HG02852 (cell line): ENCODE results near the gene RANBP6.
"Not testable (repeated sequence)": the region's sequence is repeated elsewhere in the genome, so short reads cannot be mapped to it uniquely, and the experiment has no call there.

ENCODE experiments used
- ATAC-seq: cut with Tn5 transposase; IDR thresholded peaks from one replicate; pipeline ENCODE4 v1.9.1; 2021; ENCODE audit warnings: mild to moderate bottlenecking, moderate library complexity; ENCODE audit not compliant: unreplicated experiment

The RANBP6 gene

DNA sequence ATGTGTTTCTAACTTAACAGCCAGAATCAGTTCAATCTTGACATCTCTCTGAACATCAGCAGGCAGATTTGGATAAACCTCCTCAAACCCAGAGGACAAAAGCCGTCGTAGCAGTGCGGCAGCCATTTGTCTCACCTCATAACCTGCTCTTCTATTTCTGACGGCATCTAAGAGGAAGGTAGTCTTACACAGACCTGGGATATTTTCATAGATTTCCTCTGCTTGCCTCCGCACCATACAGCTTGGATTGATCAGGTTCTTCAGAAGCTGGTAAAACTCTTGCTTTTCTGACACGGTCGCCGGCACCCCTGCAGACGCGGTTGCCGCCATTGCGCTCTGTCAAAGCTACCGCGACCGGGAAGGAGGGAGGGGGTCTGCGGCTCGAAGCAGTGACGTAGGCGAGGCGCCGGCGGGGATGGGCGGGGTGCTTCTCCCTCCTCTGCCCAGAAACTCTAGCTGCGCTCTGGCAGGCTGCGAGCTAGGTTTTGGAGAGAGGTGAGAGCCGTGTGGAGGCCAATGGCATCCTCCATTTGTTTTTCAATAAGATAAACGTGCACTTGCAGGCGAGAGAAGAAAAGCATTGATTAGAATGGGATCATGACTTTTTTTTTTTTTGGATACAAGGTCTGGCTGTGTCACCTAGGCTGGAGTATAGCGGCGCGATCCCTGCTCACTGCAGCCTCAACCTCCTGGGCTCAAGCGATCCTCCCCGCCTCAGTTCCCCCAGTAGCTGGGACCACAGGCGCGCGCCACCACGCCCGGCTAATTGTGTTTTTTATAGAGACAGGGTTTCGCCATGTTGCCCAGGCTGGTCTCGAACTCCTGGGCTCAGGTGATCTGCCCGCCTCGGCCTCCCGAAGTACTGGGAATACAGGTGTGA lies at the start of gene RANBP6:
RANBP6 (minus strand) TSS at position 347 of the 880 bp plus-strand sequence; CDS start at position 330, 17 bp downstream.
- ATAC-seq = peak; percentile 99

DNA sequence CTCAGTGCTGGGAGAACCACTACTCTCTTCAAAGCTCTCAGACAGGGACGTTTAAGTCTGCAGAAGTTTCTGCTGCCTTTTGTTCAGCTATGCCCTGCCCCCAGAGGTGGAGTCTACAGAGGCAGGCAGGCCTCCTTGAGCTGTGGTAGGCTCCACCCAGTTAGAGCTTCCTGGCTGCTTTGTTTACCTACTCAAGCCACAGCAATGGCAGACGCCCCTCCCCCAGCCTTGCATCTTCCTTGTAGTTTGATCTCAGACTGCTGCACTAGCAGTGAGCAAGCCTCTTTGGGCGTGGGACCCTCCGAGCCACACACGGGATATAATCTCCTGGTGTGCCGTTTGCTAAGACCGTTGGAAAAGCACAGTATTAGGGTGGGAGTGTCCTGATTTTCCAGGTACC lies 47.7 kb upstream of the RANBP6 start:
- ATAC-seq = not testable (repeated sequence)

- ATAC-seq = no peak
These were observed 40.2 kb upstream of the RANBP6 start for GRCh38 chr9:6055666-6056065.

DNA sequence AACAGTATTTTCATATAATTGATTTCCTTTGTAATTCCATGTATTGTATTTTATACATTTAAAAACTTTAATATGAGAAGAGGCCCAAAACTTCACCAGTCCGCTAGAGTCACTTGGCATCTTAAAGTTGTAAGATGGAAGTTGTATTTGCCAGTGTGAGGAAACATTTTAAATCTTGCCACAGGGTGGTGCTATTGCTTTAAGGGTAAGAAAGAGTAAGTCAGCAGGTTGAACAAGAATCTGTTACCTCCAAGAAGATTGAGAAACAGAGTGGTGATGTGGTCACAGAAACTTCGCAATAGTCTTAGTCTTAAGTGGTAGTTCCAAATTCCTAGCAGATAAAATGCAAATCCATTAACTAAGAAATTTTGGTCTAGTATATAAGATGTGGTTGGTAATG lies 39.8 kb upstream of the RANBP6 start:
- ATAC-seq = peak; percentile 58

- no peak for ATAC-seq
These were observed 39.1 kb upstream of the RANBP6 start for GRCh38 chr9:6054280-6055099.

DNA sequence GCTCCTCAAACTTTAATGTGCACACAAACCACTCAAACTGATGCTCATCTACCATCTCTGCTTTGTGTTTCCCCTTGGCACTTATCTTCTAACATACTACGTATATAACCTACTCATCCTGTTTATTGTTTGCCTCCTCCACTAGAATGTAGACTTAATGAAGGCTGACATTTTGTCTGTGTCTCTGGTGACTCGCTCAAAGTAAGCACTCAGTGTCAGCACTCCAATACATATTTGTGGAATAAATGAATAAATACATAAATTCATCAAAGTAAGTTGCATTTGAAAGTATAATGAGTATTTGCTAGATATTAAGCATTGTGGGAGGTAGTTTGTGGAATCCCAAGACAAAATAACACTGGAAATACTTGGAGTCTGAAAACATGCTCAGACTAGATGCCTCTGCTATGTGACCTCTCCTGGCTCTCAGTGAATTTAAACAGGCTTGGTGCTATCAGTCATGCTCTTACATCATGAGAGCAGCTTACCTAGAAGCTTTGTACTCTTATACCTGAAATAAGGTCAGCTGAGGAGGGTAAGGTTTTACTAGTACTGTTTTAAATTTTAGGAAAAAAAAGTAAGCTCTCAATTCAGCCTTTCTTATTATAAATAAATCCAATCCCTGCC lies 37.0 kb upstream of the RANBP6 start:
- no peak for ATAC-seq

- peak; percentile 77 for ATAC-seq
These were observed 36.1 kb upstream of the RANBP6 start for GRCh38 chr9:6051511-6051950.

DNA sequence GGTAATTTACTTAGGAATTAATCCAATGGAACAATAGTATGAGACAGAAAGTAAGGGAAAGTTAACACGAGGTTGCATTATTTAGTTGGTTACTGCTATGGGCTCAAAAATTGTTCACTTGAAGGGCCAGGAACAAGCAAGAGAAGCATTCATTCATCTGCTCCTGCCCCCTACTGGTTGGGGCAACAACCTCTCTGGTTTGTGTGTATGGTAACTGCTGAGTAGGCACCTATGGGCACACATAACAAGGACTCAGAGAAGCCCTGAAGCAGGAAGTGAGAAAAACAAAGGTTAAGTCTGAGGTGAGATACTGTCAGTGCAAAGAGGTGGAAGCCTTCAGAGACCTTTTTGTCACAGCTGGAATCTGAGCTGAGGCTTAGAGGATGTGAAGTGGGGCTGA lies 34.4 kb upstream of the RANBP6 start:
- no peak for ATAC-seq

DNA sequence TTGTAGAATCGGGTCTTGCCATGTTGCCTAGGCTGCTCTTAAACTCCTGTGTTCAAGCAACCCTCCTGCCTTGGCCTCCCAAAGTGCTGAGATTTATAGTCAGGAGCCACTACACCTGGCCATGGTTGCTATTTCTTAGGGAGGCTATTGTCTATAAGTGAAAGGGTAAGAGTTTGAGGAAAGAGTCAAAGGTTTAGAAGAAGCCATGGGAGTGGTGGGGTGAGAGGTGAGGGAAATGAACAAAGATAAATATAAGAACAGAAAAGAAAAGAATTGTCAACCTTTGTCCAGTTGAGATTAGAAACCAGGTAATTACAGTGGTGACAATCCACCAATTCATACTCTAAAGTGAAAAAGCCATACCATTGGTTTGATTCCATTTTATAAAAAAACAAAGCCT lies 32.6 kb upstream of the RANBP6 start:
- no peak for ATAC-seq

DNA sequence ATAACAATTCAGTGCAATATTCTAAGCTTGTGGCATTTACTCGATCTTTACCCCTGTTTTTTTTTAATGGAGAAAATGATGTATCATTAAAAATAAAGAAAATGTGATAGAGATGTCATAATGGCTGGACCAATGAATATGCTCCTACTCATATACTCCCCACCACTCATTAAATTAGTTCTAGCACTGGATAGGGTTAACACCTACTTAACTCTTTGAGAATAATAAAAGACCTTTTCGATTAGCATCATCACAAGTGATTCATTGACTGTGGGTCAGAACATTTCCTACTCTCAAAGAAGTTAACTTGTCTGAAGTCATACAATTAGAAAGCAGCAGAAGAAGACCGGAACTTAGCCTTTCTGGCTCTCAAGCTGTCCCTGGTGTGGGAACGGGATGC lies 31.6 kb upstream of the RANBP6 start:
- no peak for ATAC-seq

GRCh38 chr9:6045364-6045763 lies 29.9 kb upstream of the RANBP6 start:
- no peak for ATAC-seq

- ATAC-seq = no peak
These were observed 24.7 kb upstream of the RANBP6 start for GRCh38 chr9:6040077-6040476.

GRCh38 chr9:6036391-6036790 lies 21.0 kb upstream of the RANBP6 start:
- ATAC-seq = no peak

- no peak for ATAC-seq
These were observed 19.5 kb upstream of the RANBP6 start for GRCh38 chr9:6034954-6035353.

GRCh38 chr9:6029604-6030274 lies 14.3 kb upstream of the RANBP6 start:
- no peak for ATAC-seq

DNA sequence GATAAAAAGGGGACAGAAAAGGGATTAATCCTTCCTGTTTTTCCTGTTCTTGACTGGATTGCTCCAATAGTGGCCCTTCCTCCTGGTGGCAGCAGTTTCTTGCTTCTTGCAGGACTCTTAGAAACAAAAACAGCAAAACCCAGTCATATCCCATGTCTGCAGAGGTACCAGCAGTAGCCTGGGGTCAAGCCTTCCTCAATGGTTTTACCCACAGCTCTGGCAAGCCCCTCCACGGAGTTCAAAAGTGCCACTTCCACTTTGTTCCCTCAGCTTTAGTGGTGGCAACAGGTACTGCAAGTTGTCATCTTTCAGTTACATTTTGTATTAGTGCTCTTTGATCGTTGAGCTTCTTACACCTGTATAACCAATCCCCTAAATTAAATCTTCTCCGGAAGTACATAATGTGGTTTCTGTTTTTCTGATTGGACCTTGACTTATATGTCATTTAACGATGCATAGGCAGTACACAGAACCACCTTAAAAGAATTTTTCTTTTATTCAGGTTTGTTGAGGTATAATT lies 8.7 kb upstream of the RANBP6 start:
- peak; percentile 55 for ATAC-seq

- ATAC-seq = not testable (repeated sequence)
These were observed 1.6 kb upstream of the RANBP6 start for GRCh38 chr9:6016975-6017374.

GRCh38 chr9:6014670-6015270 lies 654 bp downstream of the RANBP6 start:
- no peak for ATAC-seq

- ATAC-seq = peak; percentile 58
These were observed 7.0 kb downstream of the RANBP6 start for GRCh38 chr9:6008169-6008979.
